Endothelial cell of umbilical vein (primary cell): ENCODE data around the gene CDK5. TPM values are rescaled to one million over a fixed set of nuclear protein-coding genes. Genes with fewer than 3 reads are reported as not detected.

ENCODE experiments used
- BruUV-seq: library from RNA; stranded (reverse); fragments of 400-500 nt; replicated peaks from 2 replicates; lab custom pipeline; 2021; lab: Mats Ljungman, UMichigan
- CTCF ChIA-PET: fragments of 300-600, 350-600 bp; sonication (Branson Sonifier 250); formaldehyde crosslinking; loops from one replicate; lab custom pipeline; 2021; ENCODE audit warnings: antibody characterized with exemption, inconsistent platforms; lab: Charles Lee
- POLR2A ChIA-PET: fragments of 300-600, 350-600 bp; sonication (Branson Sonifier 250); formaldehyde crosslinking; loops from one replicate; lab custom pipeline; 2021; ENCODE audit warnings: antibody characterized with exemption, inconsistent platforms; lab: Charles Lee
- DNase-seq: peaks from one replicate; pipeline ENCODE4 v3.0.0-alpha.2; 2011; ENCODE audit warnings: low read depth, low spot score
- FAIRE-seq: peaks from 2 replicates; lab custom pipeline; 2011; peaks lifted over from hg19 to GRCh38; lab: Jason Lieb, UNC
- H2AFZ ChIP-seq: 2 replicates; pipeline ENCODE4 v1.6.0; 2012; ENCODE audit warnings: low read depth, low read length, control low read depth, inconsistent platforms
- H3K27ac ChIP-seq: 2 replicates; pipeline ENCODE4 v1.5.1; 2011; ENCODE audit warnings: low read depth, mild to moderate bottlenecking, control low read depth, low read length, moderate library complexity; ENCODE audit not compliant: insufficient read depth
- H3K27me3 ChIP-seq, 2 experiments: 2 replicates each; pipeline versions ENCODE4 v1.6.0 to v1.6.1; 2011; ENCODE audit warnings: low read length in 2 of 2, mixed read lengths in 1 of 2; ENCODE audit not compliant: control insufficient read depth in 2 of 2, insufficient read depth in 2 of 2
- H3K36me3 ChIP-seq, 2 experiments: 2 replicates in 1 of 2; 3 replicates in 1 of 2; pipeline ENCODE4 v1.5.1; 2011; ENCODE audit warnings: low read length in 2 of 2, mild to moderate bottlenecking in 1 of 2, moderate library complexity in 1 of 2; ENCODE audit not compliant: control insufficient read depth in 2 of 2, insufficient read depth in 2 of 2; ENCODE audit errors: extremely low read depth in 1 of 2
- H3K4me1 ChIP-seq: 3 replicates; pipeline ENCODE4 v1.5.1; 2011; ENCODE audit warnings: mild to moderate bottlenecking, low read length; ENCODE audit not compliant: control insufficient read depth, insufficient read depth; ENCODE audit errors: extremely low read depth
- H3K4me2 ChIP-seq: 2 replicates; pipeline ENCODE4 v1.6.1; 2011; ENCODE audit warnings: low read length, control low read depth, mixed read lengths; ENCODE audit not compliant: insufficient read depth
- H3K4me3 ChIP-seq, 3 experiments: fragments of 200-600 bp in 1 of 3; sonication (generic), shearing (Covaris generic) in 1 of 3; replicated peaks in 1 of 3; 2 replicates each; pipeline ENCODE4 v1.5.1; 2011 to 2016; ENCODE audit warnings: control low read depth in 3 of 3, low read length in 3 of 3, mild to moderate bottlenecking in 2 of 3, inconsistent platforms in 1 of 3, low read depth in 1 of 3, moderate library complexity in 1 of 3; ENCODE audit not compliant: insufficient read depth in 1 of 3
- H3K79me2 ChIP-seq: 2 replicates; pipeline ENCODE4 v1.6.0; 2012; ENCODE audit warnings: low read length, inconsistent platforms; ENCODE audit not compliant: control insufficient read depth, insufficient read depth
- H3K9ac ChIP-seq: replicated peaks from 2 replicates; pipeline ENCODE3; 2011; ENCODE audit warnings: low read length, control low read depth; ENCODE audit not compliant: insufficient read depth; ENCODE audit errors: extremely low read depth
- H3K9me1 ChIP-seq: replicated peaks from 3 replicates; pipeline ENCODE4 v1.6.0; 2011; ENCODE audit warnings: mild to moderate bottlenecking, low read length; ENCODE audit not compliant: control insufficient read depth, insufficient read depth; ENCODE audit errors: extremely low read depth
- H3K9me3 ChIP-seq: replicated peaks from 2 replicates; pipeline ENCODE4 v1.5.1; 2012; ENCODE audit warnings: low read length, inconsistent platforms; ENCODE audit not compliant: control insufficient read depth, insufficient read depth
- H4K20me1 ChIP-seq: replicated peaks from 2 replicates; pipeline ENCODE3; 2011; ENCODE audit warnings: mild to moderate bottlenecking, low read length; ENCODE audit not compliant: control insufficient read depth, insufficient read depth; ENCODE audit errors: extremely low read depth
- EZH2 ChIP-seq: IDR thresholded peaks from 2 replicates; pipeline ENCODE4 v1.6.1; 2012; ENCODE audit warnings: borderline replicate concordance, low read depth, mild to moderate bottlenecking, moderate library complexity, low read length, inconsistent platforms; ENCODE audit not compliant: severe bottlenecking
- GATA2 ChIP-seq: IDR thresholded peaks from 2 replicates; pipeline ENCODE4 v1.7.0; 2011; ENCODE audit warnings: low read depth, mild to moderate bottlenecking, moderate library complexity, mixed read lengths, low read length; ENCODE audit not compliant: insufficient read length, insufficient read depth
- MYC ChIP-seq: IDR thresholded peaks from one replicate; pipeline ENCODE4 v1.6.1; 2011; ENCODE audit warnings: mild to moderate bottlenecking, low read depth, low read length
- POLR2A ChIP-seq: IDR thresholded peaks from 2 replicates; pipeline ENCODE4 v1.6.1; 2012; ENCODE audit warnings: low read depth, mild to moderate bottlenecking, control low read depth, low read length
- dilution Hi-C: fragments of 300-500 bp; cut with MboI; formaldehyde crosslinking; loops from one replicate; pipeline ENCODE4 v1.15.0; 2019; ENCODE audit warnings: low sequenced_read_pairs; ENCODE audit not compliant: extremely low pct_ligation_motif_present
- intact Hi-C: fragments of 100-400 bp; cut with micrococcal nuclease; formaldehyde crosslinking; loops from one replicate; pipeline ENCODE4 v1.10.0; 2022
- polyA plus RNA-seq, 4 experiments: library from polyadenylated mRNA; depleted of rRNA in 3 of 4; stranded (reverse) in 3 of 4; unstranded in 1 of 4; fragments of >200 nt; gene quantifications; 2 replicates each; pipeline versions ENCODE4 v1.2.1 to v1.2.3, GENCODE V29; 2011 to 2012; ENCODE audit warnings: missing spikeins in 1 of 4
- total RNA-seq: library from RNA; stranded (reverse); gene quantifications from 2 replicates; pipeline ENCODE4 v1.2.3, GENCODE V29; 2021
- TF ChIP-seq, protein P1 (sequence below): IDR thresholded peaks from 2 replicates; pipeline ENCODE4 v1.6.1; 2011; ENCODE audit not compliant: insufficient read depth, insufficient read length
- TF ChIP-seq, protein P2 (sequence below), 2 donors: IDR thresholded peaks; 1 replicate in 1 of 2; 2 replicates in 1 of 2; pipeline ENCODE4 v1.5.1; 2011; ENCODE audit warnings: low read length in 2 of 2, mild to moderate bottlenecking in 2 of 2, moderate library complexity in 2 of 2, control low read depth in 1 of 2, inconsistent platforms in 1 of 2, low read depth in 1 of 2; ENCODE audit not compliant: insufficient read depth in 1 of 2; ENCODE audit errors: extremely low read depth in 1 of 2

Gene CDK5
- total and polyA plus RNA-seq, 2 donors (not counting 3 experiments of a cell fraction or from before 2014, with no cell fraction given), result 16.5 to 38.3 TPM

DNA sequence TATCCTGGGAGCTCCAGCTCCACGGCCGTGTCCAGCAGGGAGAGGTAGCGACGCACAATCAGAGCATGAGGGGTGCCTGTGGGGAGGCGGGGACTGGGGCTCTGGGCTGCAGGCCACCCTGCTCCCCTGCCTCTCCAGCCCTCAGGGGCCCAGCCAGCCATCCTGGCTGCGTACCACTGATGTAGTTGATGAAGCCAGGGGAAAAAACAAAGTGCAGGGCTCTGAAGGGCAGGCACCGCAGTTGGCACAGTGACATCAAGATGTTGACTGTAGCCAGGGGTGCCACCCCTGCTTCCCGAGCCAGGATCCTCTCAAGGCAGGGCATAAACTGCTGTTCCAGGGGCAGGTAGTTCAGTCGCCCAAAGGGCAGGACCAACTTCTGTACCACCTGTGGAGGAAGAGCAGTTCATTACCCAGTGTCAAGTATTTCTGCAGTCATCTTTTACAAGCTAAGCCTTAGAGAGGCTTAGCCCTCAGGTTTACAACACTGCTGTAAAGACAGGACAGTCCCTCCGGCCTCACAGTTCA is 20.1 kb upstream of the CDK5 start:
- H3K79me2 ChIP-seq, result peaks cover 28% of the 10 kb centered on the region
- peaks cover 29% of the 10 kb centered on the region for H3K4me1 ChIP-seq
- CTCF ChIA-PET, result interaction anchor here (0.7 to 3.0 kb wide), 6 partner anchors 7 to 179 kb away, joined by 3 to 12 read pairs (median 4); no protein-coding TSS in a partner anchor
- POLR2A ChIA-PET, result no interaction called here
- H2AFZ ChIP-seq, result no peak overlapping the region
- intact Hi-C loops, result no loop called here
- H3K9me1 ChIP-seq, result no peaks in the 10 kb centered on the region
- no peak overlapping the region for H3K9ac ChIP-seq
- TF ChIP-seq POLR2A (no peak), MYC (no peak), EZH2 (no peak), GATA2 (no peak)
- TF ChIP-seq, protein P1, sequence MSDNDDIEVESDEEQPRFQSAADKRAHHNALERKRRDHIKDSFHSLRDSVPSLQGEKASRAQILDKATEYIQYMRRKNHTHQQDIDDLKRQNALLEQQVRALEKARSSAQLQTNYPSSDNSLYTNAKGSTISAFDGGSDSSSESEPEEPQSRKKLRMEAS, result no peak
- TF ChIP-seq, protein P2, sequence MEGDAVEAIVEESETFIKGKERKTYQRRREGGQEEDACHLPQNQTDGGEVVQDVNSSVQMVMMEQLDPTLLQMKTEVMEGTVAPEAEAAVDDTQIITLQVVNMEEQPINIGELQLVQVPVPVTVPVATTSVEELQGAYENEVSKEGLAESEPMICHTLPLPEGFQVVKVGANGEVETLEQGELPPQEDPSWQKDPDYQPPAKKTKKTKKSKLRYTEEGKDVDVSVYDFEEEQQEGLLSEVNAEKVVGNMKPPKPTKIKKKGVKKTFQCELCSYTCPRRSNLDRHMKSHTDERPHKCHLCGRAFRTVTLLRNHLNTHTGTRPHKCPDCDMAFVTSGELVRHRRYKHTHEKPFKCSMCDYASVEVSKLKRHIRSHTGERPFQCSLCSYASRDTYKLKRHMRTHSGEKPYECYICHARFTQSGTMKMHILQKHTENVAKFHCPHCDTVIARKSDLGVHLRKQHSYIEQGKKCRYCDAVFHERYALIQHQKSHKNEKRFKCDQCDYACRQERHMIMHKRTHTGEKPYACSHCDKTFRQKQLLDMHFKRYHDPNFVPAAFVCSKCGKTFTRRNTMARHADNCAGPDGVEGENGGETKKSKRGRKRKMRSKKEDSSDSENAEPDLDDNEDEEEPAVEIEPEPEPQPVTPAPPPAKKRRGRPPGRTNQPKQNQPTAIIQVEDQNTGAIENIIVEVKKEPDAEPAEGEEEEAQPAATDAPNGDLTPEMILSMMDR (IDR thresholded peaks at IDR 0.05; ENCODE audit: extremely low read depth in 1 of 2, insufficient read depth in 1 of 2, low read depth in 1 of 2, low read length in 2 of 2), result no peak
- no TSS peak for BruUV-seq
- H3K9me3 ChIP-seq, result no peaks in the 10 kb centered on the region
- H3K4me2 ChIP-seq, result no peak overlapping the region
- H3K27me3 ChIP-seq, result no peaks in the 10 kb centered on the region
- dilution Hi-C loops, result no loop called here
- no peak overlapping the region for H3K27ac ChIP-seq
- FAIRE-seq (no peak), DNase-seq (no peak)
- no peak overlapping the region for H3K4me3 ChIP-seq
- no peaks in the 10 kb centered on the region for H4K20me1 ChIP-seq
- peaks cover 2 to 23% of the 10 kb centered on the region in 2 experiments for H3K36me3 ChIP-seq
